Liver (tissue), 3 donors: ENCODE data around the gene GATAD2B.

Source experiments
- ATF3 ChIP-seq: IDR thresholded peaks from 2 replicates; pipeline ENCODE4 v1.6.1; 2016; ENCODE audit warnings: antibody characterized with exemption
- FOXA1 ChIP-seq: IDR thresholded peaks from 2 replicates; pipeline ENCODE4 v1.6.1; 2016; ENCODE audit warnings: antibody characterized with exemption
- HNF4A ChIP-seq, 2 donors: conservative IDR thresholded peaks; 2 replicates each; pipeline ENCODE4 v1.6.1; 2016; ENCODE audit warnings: antibody characterized with exemption in 2 of 2, mild to moderate bottlenecking in 2 of 2
- JUND ChIP-seq, 2 donors: IDR thresholded peaks; 2 replicates each; pipeline ENCODE4 v1.6.1; 2016; ENCODE audit warnings: antibody characterized with exemption in 2 of 2
- MAX ChIP-seq: IDR thresholded peaks from 2 replicates; pipeline ENCODE4 v1.6.1; 2016; ENCODE audit warnings: antibody characterized with exemption
- NR2F2 ChIP-seq: IDR thresholded peaks from 2 replicates; pipeline ENCODE4 v1.6.1; 2016; ENCODE audit warnings: antibody characterized with exemption
- RAD21 ChIP-seq, 2 donors: IDR thresholded peaks; 2 replicates each; pipeline ENCODE4 v1.6.1; 2016; ENCODE audit warnings: antibody characterized with exemption in 2 of 2, mild to moderate bottlenecking in 2 of 2
- RXRA ChIP-seq, 2 donors: IDR thresholded peaks; 2 replicates each; pipeline ENCODE4 v1.6.1; 2017 to 2018; ENCODE audit warnings: antibody characterized with exemption in 2 of 2, mild to moderate bottlenecking in 1 of 2
- SP1 ChIP-seq: IDR thresholded peaks from 2 replicates; pipeline ENCODE4 v1.6.1; 2018; ENCODE audit warnings: antibody characterized with exemption, mild to moderate bottlenecking
- TAF1 ChIP-seq: conservative IDR thresholded peaks from 2 replicates; pipeline ENCODE4 v1.6.1; 2016; ENCODE audit warnings: antibody characterized with exemption, mild to moderate bottlenecking
- TF ChIP-seq, protein P1 (sequence below): fragments of 150-350 bp; IDR thresholded peaks from 2 replicates; pipeline ENCODE4 v1.5.1; 2017; ENCODE audit warnings: improper control_type of control experiment, low read depth, low read length; ENCODE audit not compliant: missing input control
- TF ChIP-seq, protein P2 (sequence below): IDR thresholded peaks from 2 replicates; pipeline ENCODE4 v1.6.1; 2016; ENCODE audit warnings: antibody characterized with exemption, mild to moderate bottlenecking
- TF ChIP-seq, protein P3 (sequence below): IDR thresholded peaks from 2 replicates; pipeline ENCODE4 v1.6.1; 2016; ENCODE audit warnings: antibody characterized with exemption
- donor health status: healthy.
- donor health status: healthy.

GRCh38 chr1:153770797-153771196 lies 152.0 kb downstream of the GATAD2B start:
- TF ChIP-seq, protein P1, sequence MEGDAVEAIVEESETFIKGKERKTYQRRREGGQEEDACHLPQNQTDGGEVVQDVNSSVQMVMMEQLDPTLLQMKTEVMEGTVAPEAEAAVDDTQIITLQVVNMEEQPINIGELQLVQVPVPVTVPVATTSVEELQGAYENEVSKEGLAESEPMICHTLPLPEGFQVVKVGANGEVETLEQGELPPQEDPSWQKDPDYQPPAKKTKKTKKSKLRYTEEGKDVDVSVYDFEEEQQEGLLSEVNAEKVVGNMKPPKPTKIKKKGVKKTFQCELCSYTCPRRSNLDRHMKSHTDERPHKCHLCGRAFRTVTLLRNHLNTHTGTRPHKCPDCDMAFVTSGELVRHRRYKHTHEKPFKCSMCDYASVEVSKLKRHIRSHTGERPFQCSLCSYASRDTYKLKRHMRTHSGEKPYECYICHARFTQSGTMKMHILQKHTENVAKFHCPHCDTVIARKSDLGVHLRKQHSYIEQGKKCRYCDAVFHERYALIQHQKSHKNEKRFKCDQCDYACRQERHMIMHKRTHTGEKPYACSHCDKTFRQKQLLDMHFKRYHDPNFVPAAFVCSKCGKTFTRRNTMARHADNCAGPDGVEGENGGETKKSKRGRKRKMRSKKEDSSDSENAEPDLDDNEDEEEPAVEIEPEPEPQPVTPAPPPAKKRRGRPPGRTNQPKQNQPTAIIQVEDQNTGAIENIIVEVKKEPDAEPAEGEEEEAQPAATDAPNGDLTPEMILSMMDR = no peak
- no peak for TF ChIP-seq ATF3
- TF ChIP-seq, protein P2, sequence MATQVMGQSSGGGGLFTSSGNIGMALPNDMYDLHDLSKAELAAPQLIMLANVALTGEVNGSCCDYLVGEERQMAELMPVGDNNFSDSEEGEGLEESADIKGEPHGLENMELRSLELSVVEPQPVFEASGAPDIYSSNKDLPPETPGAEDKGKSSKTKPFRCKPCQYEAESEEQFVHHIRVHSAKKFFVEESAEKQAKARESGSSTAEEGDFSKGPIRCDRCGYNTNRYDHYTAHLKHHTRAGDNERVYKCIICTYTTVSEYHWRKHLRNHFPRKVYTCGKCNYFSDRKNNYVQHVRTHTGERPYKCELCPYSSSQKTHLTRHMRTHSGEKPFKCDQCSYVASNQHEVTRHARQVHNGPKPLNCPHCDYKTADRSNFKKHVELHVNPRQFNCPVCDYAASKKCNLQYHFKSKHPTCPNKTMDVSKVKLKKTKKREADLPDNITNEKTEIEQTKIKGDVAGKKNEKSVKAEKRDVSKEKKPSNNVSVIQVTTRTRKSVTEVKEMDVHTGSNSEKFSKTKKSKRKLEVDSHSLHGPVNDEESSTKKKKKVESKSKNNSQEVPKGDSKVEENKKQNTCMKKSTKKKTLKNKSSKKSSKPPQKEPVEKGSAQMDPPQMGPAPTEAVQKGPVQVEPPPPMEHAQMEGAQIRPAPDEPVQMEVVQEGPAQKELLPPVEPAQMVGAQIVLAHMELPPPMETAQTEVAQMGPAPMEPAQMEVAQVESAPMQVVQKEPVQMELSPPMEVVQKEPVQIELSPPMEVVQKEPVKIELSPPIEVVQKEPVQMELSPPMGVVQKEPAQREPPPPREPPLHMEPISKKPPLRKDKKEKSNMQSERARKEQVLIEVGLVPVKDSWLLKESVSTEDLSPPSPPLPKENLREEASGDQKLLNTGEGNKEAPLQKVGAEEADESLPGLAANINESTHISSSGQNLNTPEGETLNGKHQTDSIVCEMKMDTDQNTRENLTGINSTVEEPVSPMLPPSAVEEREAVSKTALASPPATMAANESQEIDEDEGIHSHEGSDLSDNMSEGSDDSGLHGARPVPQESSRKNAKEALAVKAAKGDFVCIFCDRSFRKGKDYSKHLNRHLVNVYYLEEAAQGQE = no peak
- no peak for TF ChIP-seq TAF1
- TF ChIP-seq, protein P3, sequence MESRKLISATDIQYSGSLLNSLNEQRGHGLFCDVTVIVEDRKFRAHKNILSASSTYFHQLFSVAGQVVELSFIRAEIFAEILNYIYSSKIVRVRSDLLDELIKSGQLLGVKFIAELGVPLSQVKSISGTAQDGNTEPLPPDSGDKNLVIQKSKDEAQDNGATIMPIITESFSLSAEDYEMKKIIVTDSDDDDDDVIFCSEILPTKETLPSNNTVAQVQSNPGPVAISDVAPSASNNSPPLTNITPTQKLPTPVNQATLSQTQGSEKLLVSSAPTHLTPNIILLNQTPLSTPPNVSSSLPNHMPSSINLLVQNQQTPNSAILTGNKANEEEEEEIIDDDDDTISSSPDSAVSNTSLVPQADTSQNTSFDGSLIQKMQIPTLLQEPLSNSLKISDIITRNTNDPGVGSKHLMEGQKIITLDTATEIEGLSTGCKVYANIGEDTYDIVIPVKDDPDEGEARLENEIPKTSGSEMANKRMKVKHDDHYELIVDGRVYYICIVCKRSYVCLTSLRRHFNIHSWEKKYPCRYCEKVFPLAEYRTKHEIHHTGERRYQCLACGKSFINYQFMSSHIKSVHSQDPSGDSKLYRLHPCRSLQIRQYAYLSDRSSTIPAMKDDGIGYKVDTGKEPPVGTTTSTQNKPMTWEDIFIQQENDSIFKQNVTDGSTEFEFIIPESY = no peak
- no peak for TF ChIP-seq JUND (IDR thresholded peaks at IDR 0.05)
- no peak for TF ChIP-seq NR2F2
- no peak for TF ChIP-seq RXRA (IDR thresholded peaks at IDR 0.05)
- TF ChIP-seq MAX = no peak
- no peak for TF ChIP-seq SP1
- TF ChIP-seq FOXA1 = no peak
- TF ChIP-seq RAD21 (IDR thresholded peaks at IDR 0.05) = no peak
- no peak for TF ChIP-seq HNF4A (conservative IDR thresholded peaks at IDR 0.05)
